Activated naive CD8-positive, alpha-beta T cell (primary cell): Measurements from ENCODE around the gene ELOVL1.

Experiments
- H3K27ac Mint-ChIP-seq: one replicate; pipeline ENCODE4 v1.8.0; 2021; ENCODE audit warnings: mixed read lengths
- H3K27me3 Mint-ChIP-seq: one replicate; pipeline ENCODE4 v1.8.0; 2021; ENCODE audit warnings: mixed read lengths
- H3K36me3 Mint-ChIP-seq: one replicate; pipeline ENCODE4 v1.8.0; 2021; ENCODE audit warnings: mixed read lengths
- H3K4me1 Mint-ChIP-seq: one replicate; pipeline ENCODE4 v1.8.0; 2021; ENCODE audit warnings: low read depth, mixed read lengths
- H3K4me3 Mint-ChIP-seq: one replicate; pipeline ENCODE4 v1.8.0; 2021; ENCODE audit warnings: mild to moderate bottlenecking, mixed read lengths
- H3K9me3 Mint-ChIP-seq: one replicate; pipeline ENCODE4 v1.8.0; 2021; ENCODE audit warnings: low read depth, mixed read lengths

The ELOVL1 gene

GRCh38 chr1:43315963-43316737 lies 51.7 kb downstream of the ELOVL1 start:
- H3K9me3 Mint-ChIP-seq: no peaks in the 10 kb centered on the region
- H3K4me3 Mint-ChIP-seq: no peak overlapping the region
- H3K36me3 Mint-ChIP-seq: no peaks in the 10 kb centered on the region
- H3K27ac Mint-ChIP-seq: no peak overlapping the region
- H3K27me3 Mint-ChIP-seq: no peaks in the 10 kb centered on the region
- no peaks in the 10 kb centered on the region for H3K4me1 Mint-ChIP-seq

- Mint-ChIP-seq H3K36me3 (no peaks in the 10 kb centered on the region), H3K4me1 (no peaks in the 10 kb centered on the region), H3K4me3 (no peak overlapping the region), H3K9me3 (no peaks in the 10 kb centered on the region), H3K27ac (no peak overlapping the region), H3K27me3 (no peaks in the 10 kb centered on the region)
These were observed 52.3 kb downstream of the ELOVL1 start for GRCh38 chr1:43315481-43315880.

- no peaks in the 10 kb centered on the region for H3K36me3 Mint-ChIP-seq
- H3K27ac Mint-ChIP-seq: no peak overlapping the region
- no peaks in the 10 kb centered on the region for H3K4me1 Mint-ChIP-seq
- no peaks in the 10 kb centered on the region for H3K9me3 Mint-ChIP-seq
- no peak overlapping the region for H3K4me3 Mint-ChIP-seq
- no peaks in the 10 kb centered on the region for H3K27me3 Mint-ChIP-seq
These were observed 53.6 kb downstream of the ELOVL1 start for GRCh38 chr1:43314233-43314632.

GRCh38 chr1:43313771-43314170 lies 54.0 kb downstream of the ELOVL1 start:
- Mint-ChIP-seq H3K4me3 (no peak overlapping the region), H3K27ac (no peak overlapping the region), H3K9me3 (no peaks in the 10 kb centered on the region), H3K36me3 (no peaks in the 10 kb centered on the region), H3K4me1 (no peaks in the 10 kb centered on the region), H3K27me3 (no peaks in the 10 kb centered on the region)
